ENCODE results near the gene FBP1.

DNA sequence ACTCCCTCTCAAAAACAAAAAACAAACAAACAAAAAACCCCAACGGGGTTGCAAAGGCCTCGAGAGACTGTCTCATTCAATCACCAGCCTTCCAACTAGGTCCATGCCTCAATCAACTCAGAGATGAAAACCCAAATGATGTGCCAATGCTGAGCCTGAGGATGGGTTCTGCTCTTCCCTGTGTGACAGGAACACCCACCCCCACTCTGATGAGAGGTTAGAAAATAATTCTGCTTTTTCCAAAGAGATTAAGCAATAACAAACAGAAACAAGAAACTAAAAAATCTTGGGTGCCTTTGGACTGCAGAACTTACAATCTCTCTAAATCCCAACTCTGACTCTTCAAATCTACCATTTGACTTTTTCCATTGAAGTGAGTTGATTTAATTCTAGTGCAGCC lies 25.5 kb upstream of the FBP1 start:
- TF ChIP-seq, protein P1, sequence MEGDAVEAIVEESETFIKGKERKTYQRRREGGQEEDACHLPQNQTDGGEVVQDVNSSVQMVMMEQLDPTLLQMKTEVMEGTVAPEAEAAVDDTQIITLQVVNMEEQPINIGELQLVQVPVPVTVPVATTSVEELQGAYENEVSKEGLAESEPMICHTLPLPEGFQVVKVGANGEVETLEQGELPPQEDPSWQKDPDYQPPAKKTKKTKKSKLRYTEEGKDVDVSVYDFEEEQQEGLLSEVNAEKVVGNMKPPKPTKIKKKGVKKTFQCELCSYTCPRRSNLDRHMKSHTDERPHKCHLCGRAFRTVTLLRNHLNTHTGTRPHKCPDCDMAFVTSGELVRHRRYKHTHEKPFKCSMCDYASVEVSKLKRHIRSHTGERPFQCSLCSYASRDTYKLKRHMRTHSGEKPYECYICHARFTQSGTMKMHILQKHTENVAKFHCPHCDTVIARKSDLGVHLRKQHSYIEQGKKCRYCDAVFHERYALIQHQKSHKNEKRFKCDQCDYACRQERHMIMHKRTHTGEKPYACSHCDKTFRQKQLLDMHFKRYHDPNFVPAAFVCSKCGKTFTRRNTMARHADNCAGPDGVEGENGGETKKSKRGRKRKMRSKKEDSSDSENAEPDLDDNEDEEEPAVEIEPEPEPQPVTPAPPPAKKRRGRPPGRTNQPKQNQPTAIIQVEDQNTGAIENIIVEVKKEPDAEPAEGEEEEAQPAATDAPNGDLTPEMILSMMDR (IDR thresholded peaks at IDR 0.05 in 4 of 5, conservative IDR thresholded peaks at IDR 0.05 in 1 of 5): no peak
- no peak for TF ChIP-seq POLR2A (IDR thresholded peaks at IDR 0.05)
